GM12878 (cell line): Measurements from ENCODE around the gene PAX5. TPM values are rescaled to one million over a fixed set of nuclear protein-coding genes. Genes with fewer than 3 reads are reported as not detected.

Experiments used
- ATAC-seq: fragments of 200-7000 bp; cut with Tn5 transposase; 3 replicates; pipeline ENCODE4 v1.9.1; 2020; ENCODE audit warnings: mild to moderate bottlenecking, moderate library complexity
- BruUV-seq: library from RNA; stranded (reverse); fragments of 400-500 nt; replicated peaks from 2 replicates; lab custom pipeline; 2021; lab: Mats Ljungman, UMichigan
- CTCF ChIA-PET: fragments of 300-600 bp; sonication (Branson Sonifier 250); formaldehyde crosslinking; extraction: SDS; loops from one replicate; lab custom pipeline; 2021; ENCODE audit warnings: inconsistent platforms; lab: Yijun Ruan, JAX
- POLR2A ChIA-PET: fragments of 350-600 bp; formaldehyde crosslinking; extraction: SDS; loops from one replicate; lab custom pipeline; 2021; ENCODE audit warnings: inconsistent platforms; lab: Charles Lee
- RAD21 ChIA-PET: fragments of 300-600 bp; sonication (Branson Sonifier 250); formaldehyde crosslinking; loops from one replicate; lab custom pipeline; 2023; ENCODE audit warnings: antibody characterized with exemption; ENCODE audit not compliant: unreplicated experiment; lab: Charles Lee
- SMC1A ChIA-PET: fragments of 300-600 bp; sonication (Branson Sonifier 250); formaldehyde crosslinking; loops from one replicate; lab custom pipeline; 2023; ENCODE audit not compliant: unreplicated experiment, uncharacterized antibody; lab: Charles Lee
- DNase-seq: peaks from one replicate; pipeline ENCODE4 v3.0.0-alpha.2; 2011; ENCODE audit warnings: low read depth, low spot score
- FAIRE-seq: peaks from 3 replicates; lab custom pipeline; 2011; peaks lifted over from hg19 to GRCh38; lab: Jason Lieb, UNC
- H2AFZ ChIP-seq: 2 replicates; pipeline ENCODE4 v1.6.0; 2011; ENCODE audit warnings: low read depth, low read length, control low read depth; ENCODE audit not compliant: control insufficient read depth
- H3K27ac ChIP-seq: 2 replicates; pipeline ENCODE4 v1.5.1; 2011; ENCODE audit warnings: control low read depth; ENCODE audit not compliant: control insufficient read depth, insufficient read depth
- H3K27me3 ChIP-seq, 2 experiments: replicated peaks in 1 of 2; 2 replicates each; pipeline versions ENCODE4 v1.6.0 to v1.6.1; 2011; ENCODE audit warnings: low read length in 1 of 2; ENCODE audit not compliant: control insufficient read depth in 2 of 2, insufficient read depth in 2 of 2
- H3K36me3 ChIP-seq, 2 experiments: 2 replicates each; pipeline ENCODE4 v1.5.1; 2011; ENCODE audit warnings: low read length in 1 of 2; ENCODE audit not compliant: control insufficient read depth in 2 of 2, insufficient read depth in 2 of 2
- H3K4me1 ChIP-seq: 2 replicates; pipeline ENCODE4 v1.6.1; 2011; ENCODE audit warnings: mild to moderate bottlenecking, low read length, moderate library complexity, mixed read lengths; ENCODE audit not compliant: control insufficient read depth, insufficient read depth
- H3K4me2 ChIP-seq: 2 replicates; pipeline ENCODE4 v1.6.0; 2011; ENCODE audit warnings: control low read depth; ENCODE audit not compliant: control insufficient read depth, insufficient read depth
- H3K4me3 ChIP-seq: fragments of 200-600 bp; sonication (generic); 2 replicates; pipeline ENCODE4 v1.5.1; 2016
- H3K79me2 ChIP-seq: 2 replicates; pipeline ENCODE4 v1.6.0; 2011; ENCODE audit warnings: low read length; ENCODE audit not compliant: control insufficient read depth, insufficient read depth
- H3K9ac ChIP-seq: 2 replicates; pipeline ENCODE4 v1.8.0; 2011; ENCODE audit warnings: low read length, control low read depth, mixed read lengths; ENCODE audit not compliant: control insufficient read depth, insufficient read depth
- H3K9me3 ChIP-seq: replicated peaks from 3 replicates; pipeline ENCODE4 v1.5.1; 2011; ENCODE audit warnings: mild to moderate bottlenecking, low read length; ENCODE audit not compliant: control insufficient read depth, insufficient read depth
- H4K20me1 ChIP-seq: 2 replicates; pipeline ENCODE4 v1.6.0; 2011; ENCODE audit not compliant: control insufficient read depth, insufficient read depth
- HDGF ChIP-seq: fragments of 450-650 bp; IDR thresholded peaks from 2 replicates; pipeline ENCODE4 v1.6.1; 2016; ENCODE audit warnings: antibody characterized with exemption
- LARP7 ChIP-seq: fragments of 450-650 bp; IDR thresholded peaks from 2 replicates; pipeline ENCODE4 v1.6.1; 2017; ENCODE audit warnings: mild to moderate bottlenecking
- MEF2B ChIP-seq: fragments of 450-650 bp; IDR thresholded peaks from 2 replicates; pipeline ENCODE4 v1.6.1; 2018; ENCODE audit warnings: mild to moderate bottlenecking, moderate library complexity; ENCODE audit not compliant: partially characterized antibody, poor library complexity, severe bottlenecking
- POLR2A ChIP-seq: IDR thresholded peaks from 2 replicates; pipeline ENCODE4 v1.6.1; 2011; ENCODE audit warnings: low read depth, mild to moderate bottlenecking, low read length
- TBL1XR1 ChIP-seq: IDR thresholded peaks from 2 replicates; pipeline ENCODE4 v1.6.1; 2012; ENCODE audit warnings: low read depth, low read length, improper control_type of control experiment
- TCF3 ChIP-seq: IDR thresholded peaks from 2 replicates; pipeline ENCODE4 v1.6.1; 2012; ENCODE audit warnings: low read depth, mild to moderate bottlenecking, low read length, borderline replicate concordance; ENCODE audit not compliant: insufficient read depth
- ZSCAN29 ChIP-seq: fragments of 450-650 bp; IDR thresholded peaks from 2 replicates; pipeline ENCODE4 v1.6.1; 2017; ENCODE audit warnings: mild to moderate bottlenecking, moderate library complexity
- WGBS: methylation state at CpG from one replicate; pipeline ENCODE4 v1.1.6; 2016; ENCODE audit warnings: low lambda C conversion rate; ENCODE audit not compliant: insufficient replicate concordance, insufficient coverage; ENCODE audit errors: missing lambda C conversion rate; 5-methylcytosine and 5-hydroxymethylcytosine counted together
- in situ Hi-C: fragments of 300-500 bp; cut with MboI; formaldehyde crosslinking; loops from 9 replicates; pipeline ENCODE4 v1.14.3; 2018; ENCODE audit warnings: mixed read lengths
- intact Hi-C: fragments of 100-400 bp; cut with micrococcal nuclease; formaldehyde crosslinking; loops from one replicate; pipeline ENCODE4 v1.14.2; 2022; ENCODE audit not compliant: unreplicated experiment
- polyA plus RNA-seq, 11 experiments: library from polyadenylated mRNA; depleted of rRNA in 4 of 11; unstranded in 6 of 11; stranded (reverse) in 5 of 11; fragments of >200 nt; fragmentation: Nextera tagmentation in 4 of 11; fragmentation: Illumina TruSeq in 1 of 11; extraction: Ambion mirVana in 4 of 11; extraction: Trizol in 1 of 11; gene quantifications; 1 replicate in 1 of 11; 2 replicates in 10 of 11; pipeline versions ENCODE4 v1.2.1 to v1.2.3, GENCODE V29; 2011 to 2016; ENCODE audit warnings: inconsistent platforms in 2 of 11, missing spikeins in 2 of 11, low read depth in 1 of 11
- total RNA-seq, 4 experiments: library from RNA; depleted of rRNA in 3 of 4; stranded (reverse); fragments of >200 nt in 3 of 4; fragmentation: Illumina TruSeq in 1 of 4; extraction: Trizol in 1 of 4; gene quantifications; 2 replicates each; pipeline versions ENCODE4 v1.2.1 to v1.2.3, GENCODE V29; 2013 to 2021
- TF ChIP-seq, protein P1 (sequence below): fragments of 450-650 bp; IDR thresholded peaks from 2 replicates; pipeline ENCODE4 v1.6.1; 2016; ENCODE audit warnings: mild to moderate bottlenecking
- TF ChIP-seq, protein P2 (sequence below): IDR thresholded peaks from 2 replicates; pipeline ENCODE4 v1.6.1; 2011; ENCODE audit warnings: mild to moderate bottlenecking, low read depth, low read length, moderate library complexity; ENCODE audit not compliant: insufficient replicate concordance
- TF ChIP-seq, protein P3 (sequence below): IDR thresholded peaks from 2 replicates; pipeline ENCODE4 v1.6.1; 2011; ENCODE audit warnings: borderline replicate concordance, low read depth, mild to moderate bottlenecking, moderate library complexity, low read length; ENCODE audit not compliant: insufficient read depth, poor library complexity, severe bottlenecking
- TF ChIP-seq, protein P4 (sequence below): fragments of 450-650 bp; IDR thresholded peaks from 2 replicates; pipeline ENCODE4 v1.6.1; 2017; ENCODE audit warnings: mild to moderate bottlenecking

PAX5 gene
- total and polyA plus RNA-seq, 10 of the 15 experiments (the other 5 are each of a cell fraction or from before 2014, with no cell fraction given): 2.2 to 123 (median 31.9) TPM

DNA sequence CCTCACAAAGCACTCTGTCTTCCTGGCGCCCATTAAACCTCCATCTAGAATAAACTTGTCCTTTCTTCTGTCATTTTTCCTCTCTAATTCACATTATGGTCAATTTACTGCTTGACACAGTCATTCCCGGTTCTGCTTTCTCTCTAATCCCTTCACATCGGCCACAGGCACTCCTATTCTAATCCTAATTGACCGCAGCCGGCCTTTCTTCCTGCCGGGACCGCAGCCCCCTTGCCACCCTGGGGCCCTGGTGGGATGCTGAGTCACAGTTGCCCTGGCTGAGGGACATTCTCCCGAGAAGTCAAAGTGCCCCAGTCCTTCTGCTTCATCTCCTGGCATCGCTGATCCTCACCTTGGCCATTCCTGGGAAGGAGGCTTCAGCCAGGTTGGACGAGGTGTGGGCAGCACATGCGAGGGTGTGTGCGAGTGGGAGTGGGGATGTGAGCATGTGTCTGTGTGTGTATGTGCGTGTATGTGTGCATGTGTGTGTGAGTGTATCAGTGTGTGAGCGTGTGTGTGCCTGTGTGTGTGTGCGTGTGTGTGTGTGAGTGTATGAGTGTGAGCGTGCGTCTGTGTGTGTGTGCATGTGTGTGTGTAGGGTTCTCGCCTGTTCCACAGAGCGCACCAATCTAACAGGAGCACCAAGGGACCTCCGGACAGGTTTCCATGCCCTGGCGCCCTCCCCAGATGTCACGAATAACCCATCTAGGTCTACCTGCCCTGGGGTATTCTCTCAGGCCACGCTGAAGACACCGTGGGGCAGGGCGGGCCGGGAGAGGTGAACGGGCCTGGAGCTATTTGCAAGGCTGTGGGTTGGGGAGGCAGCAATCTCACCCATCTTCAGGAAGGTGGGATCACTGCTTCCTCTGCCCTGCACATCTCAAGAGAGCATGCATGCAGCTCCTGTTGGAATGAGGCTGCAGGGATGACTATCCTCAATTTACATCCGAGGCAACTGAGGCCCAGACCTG lies 191.2 kb downstream of the PAX5 start:
- H4K20me1 ChIP-seq: no peaks in the 10 kb centered on the region; the same call in 1 of the 2 replicates
- BruUV-seq: no TSS peak
- H3K79me2 ChIP-seq: no peaks in the 10 kb centered on the region
- 86% methylated on average over 28 of the region's 28 CpGs for WGBS
- DNase-seq (no peak), ATAC-seq (no peak), FAIRE-seq (no peak)
- RAD21 ChIA-PET: no interaction called here
- intact Hi-C loops (no loop called here), in situ Hi-C loops (no loop called here)
- H3K9ac ChIP-seq: no peak overlapping the region
- H3K4me2 ChIP-seq: no peak overlapping the region
- SMC1A ChIA-PET: no interaction called here
- H2AFZ ChIP-seq: no peak overlapping the region
- H3K36me3 ChIP-seq: peaks cover 44 to 59% of the 10 kb centered on the region in 2 experiments
- CTCF ChIA-PET: no interaction called here
- peaks cover 11% of the 10 kb centered on the region; the same call in 1 of the 2 replicates for H3K4me1 ChIP-seq
- no peaks in the 10 kb centered on the region for H3K27me3 ChIP-seq
- POLR2A ChIA-PET: no interaction called here
- H3K27ac ChIP-seq: no peak overlapping the region
- peak; percentile 75; the same call in 1 of the 2 replicates for TF ChIP-seq HDGF
- TF ChIP-seq ZSCAN29: no peak
- TF ChIP-seq TCF3: peak; percentile 59; the same call in 1 of the 2 replicates
- TF ChIP-seq, protein P1, sequence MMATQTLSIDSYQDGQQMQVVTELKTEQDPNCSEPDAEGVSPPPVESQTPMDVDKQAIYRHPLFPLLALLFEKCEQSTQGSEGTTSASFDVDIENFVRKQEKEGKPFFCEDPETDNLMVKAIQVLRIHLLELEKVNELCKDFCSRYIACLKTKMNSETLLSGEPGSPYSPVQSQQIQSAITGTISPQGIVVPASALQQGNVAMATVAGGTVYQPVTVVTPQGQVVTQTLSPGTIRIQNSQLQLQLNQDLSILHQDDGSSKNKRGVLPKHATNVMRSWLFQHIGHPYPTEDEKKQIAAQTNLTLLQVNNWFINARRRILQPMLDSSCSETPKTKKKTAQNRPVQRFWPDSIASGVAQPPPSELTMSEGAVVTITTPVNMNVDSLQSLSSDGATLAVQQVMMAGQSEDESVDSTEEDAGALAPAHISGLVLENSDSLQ: no peak
- no peak for TF ChIP-seq MEF2B
- TF ChIP-seq, protein P2, sequence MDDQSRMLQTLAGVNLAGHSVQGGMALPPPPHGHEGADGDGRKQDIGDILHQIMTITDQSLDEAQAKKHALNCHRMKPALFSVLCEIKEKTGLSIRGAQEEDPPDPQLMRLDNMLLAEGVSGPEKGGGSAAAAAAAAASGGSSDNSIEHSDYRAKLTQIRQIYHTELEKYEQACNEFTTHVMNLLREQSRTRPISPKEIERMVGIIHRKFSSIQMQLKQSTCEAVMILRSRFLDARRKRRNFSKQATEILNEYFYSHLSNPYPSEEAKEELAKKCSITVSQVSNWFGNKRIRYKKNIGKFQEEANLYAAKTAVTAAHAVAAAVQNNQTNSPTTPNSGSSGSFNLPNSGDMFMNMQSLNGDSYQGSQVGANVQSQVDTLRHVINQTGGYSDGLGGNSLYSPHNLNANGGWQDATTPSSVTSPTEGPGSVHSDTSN: peak; percentile 64
- no peak for TF ChIP-seq LARP7
- TF ChIP-seq, protein P3, sequence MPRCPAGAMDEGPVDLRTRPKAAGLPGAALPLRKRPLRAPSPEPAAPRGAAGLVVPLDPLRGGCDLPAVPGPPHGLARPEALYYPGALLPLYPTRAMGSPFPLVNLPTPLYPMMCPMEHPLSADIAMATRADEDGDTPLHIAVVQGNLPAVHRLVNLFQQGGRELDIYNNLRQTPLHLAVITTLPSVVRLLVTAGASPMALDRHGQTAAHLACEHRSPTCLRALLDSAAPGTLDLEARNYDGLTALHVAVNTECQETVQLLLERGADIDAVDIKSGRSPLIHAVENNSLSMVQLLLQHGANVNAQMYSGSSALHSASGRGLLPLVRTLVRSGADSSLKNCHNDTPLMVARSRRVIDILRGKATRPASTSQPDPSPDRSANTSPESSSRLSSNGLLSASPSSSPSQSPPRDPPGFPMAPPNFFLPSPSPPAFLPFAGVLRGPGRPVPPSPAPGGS: peak; percentile 99
- TF ChIP-seq POLR2A: peak; percentile 36; the same call in 1 of the 2 replicates
- no peak for TF ChIP-seq TBL1XR1
- TF ChIP-seq, protein P4, sequence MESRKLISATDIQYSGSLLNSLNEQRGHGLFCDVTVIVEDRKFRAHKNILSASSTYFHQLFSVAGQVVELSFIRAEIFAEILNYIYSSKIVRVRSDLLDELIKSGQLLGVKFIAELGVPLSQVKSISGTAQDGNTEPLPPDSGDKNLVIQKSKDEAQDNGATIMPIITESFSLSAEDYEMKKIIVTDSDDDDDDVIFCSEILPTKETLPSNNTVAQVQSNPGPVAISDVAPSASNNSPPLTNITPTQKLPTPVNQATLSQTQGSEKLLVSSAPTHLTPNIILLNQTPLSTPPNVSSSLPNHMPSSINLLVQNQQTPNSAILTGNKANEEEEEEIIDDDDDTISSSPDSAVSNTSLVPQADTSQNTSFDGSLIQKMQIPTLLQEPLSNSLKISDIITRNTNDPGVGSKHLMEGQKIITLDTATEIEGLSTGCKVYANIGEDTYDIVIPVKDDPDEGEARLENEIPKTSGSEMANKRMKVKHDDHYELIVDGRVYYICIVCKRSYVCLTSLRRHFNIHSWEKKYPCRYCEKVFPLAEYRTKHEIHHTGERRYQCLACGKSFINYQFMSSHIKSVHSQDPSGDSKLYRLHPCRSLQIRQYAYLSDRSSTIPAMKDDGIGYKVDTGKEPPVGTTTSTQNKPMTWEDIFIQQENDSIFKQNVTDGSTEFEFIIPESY: no peak
- no peaks in the 10 kb centered on the region for H3K9me3 ChIP-seq
- no peak overlapping the region for H3K4me3 ChIP-seq
